Middle frontal gyrus (tissue), 1 donor: ENCODE data around the gene SIM2.

ENCODE experiments used
- DNase-seq: peaks from one replicate; pipeline ENCODE4 v3.0.0-alpha.2; 2015; ENCODE audit warnings: low spot score; ENCODE audit errors: extremely low spot score

Gene SIM2

GRCh38 chr21:36699546-36700294 is 805 bp downstream of the SIM2 start:
- DNase-seq, result no peak

GRCh38 chr21:36700295-36700970 is 1.5 kb downstream of the SIM2 start:
- DNase-seq, result no peak

- no peak for DNase-seq
Measured at GRCh38 chr21:36700971-36701755, 2.2 kb downstream of the SIM2 start.

- no peak for DNase-seq
Measured at GRCh38 chr21:36701756-36702621, 3.1 kb downstream of the SIM2 start.

GRCh38 chr21:36702622-36702968 is 3.7 kb downstream of the SIM2 start:
- no peak for DNase-seq

GRCh38 chr21:36703123-36703522 is 4.2 kb downstream of the SIM2 start:
- DNase-seq, result no peak

- DNase-seq, result no peak
Measured at GRCh38 chr21:36703626-36704280, 4.8 kb downstream of the SIM2 start.

GRCh38 chr21:36704281-36704957 is 5.5 kb downstream of the SIM2 start:
- no peak for DNase-seq

GRCh38 chr21:36704958-36705678 is 6.2 kb downstream of the SIM2 start:
- DNase-seq, result no peak

GRCh38 chr21:36705679-36706481 is 7.0 kb downstream of the SIM2 start:
- no peak for DNase-seq

- no peak for DNase-seq
Measured at GRCh38 chr21:36706482-36706852, 7.6 kb downstream of the SIM2 start.

- no peak for DNase-seq
Measured at GRCh38 chr21:36706951-36707762, 8.2 kb downstream of the SIM2 start.

GRCh38 chr21:36707763-36708285 is 8.9 kb downstream of the SIM2 start:
- DNase-seq, result no peak

GRCh38 chr21:36708286-36709029 is 9.5 kb downstream of the SIM2 start:
- no peak for DNase-seq

GRCh38 chr21:36709030-36709867 is 10.3 kb downstream of the SIM2 start:
- no peak for DNase-seq
